ENCODE results near the gene OR8D1. TPM values are rescaled to one million over a fixed set of nuclear protein-coding genes. Genes with fewer than 3 reads are reported as not detected.
A peak's percentile ranks its signal among the peaks of the same experiment; 100 is the strongest.

OR8D1 gene
- total RNA-seq, 1 donor = not detected

DNA sequence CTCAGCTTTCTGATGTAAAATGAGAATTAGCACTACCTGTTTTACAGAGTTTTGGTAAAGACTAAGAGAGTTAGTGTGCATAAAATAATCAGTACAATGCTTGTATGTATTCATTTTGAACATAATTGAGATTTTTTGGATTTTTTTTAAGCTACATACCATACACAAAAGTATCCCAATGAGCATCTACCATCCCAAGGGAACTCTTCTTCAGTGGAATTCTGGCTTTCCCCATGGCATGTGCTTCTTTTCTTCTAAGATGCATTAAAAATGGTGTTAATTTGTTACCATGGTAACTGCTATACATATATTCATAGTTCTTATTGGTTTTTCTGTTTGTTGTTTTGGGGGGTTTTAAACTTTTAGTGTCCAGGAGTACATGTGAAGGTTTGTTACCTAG is 17.7 kb downstream of the OR8D1 start:
- H3K4me3 ChIP-seq (ENCODE audit: low read depth, low read length) = no peak overlapping the region
- DNase-seq (ENCODE audit: low read depth) = no peak
- TF ChIP-seq, protein P1, sequence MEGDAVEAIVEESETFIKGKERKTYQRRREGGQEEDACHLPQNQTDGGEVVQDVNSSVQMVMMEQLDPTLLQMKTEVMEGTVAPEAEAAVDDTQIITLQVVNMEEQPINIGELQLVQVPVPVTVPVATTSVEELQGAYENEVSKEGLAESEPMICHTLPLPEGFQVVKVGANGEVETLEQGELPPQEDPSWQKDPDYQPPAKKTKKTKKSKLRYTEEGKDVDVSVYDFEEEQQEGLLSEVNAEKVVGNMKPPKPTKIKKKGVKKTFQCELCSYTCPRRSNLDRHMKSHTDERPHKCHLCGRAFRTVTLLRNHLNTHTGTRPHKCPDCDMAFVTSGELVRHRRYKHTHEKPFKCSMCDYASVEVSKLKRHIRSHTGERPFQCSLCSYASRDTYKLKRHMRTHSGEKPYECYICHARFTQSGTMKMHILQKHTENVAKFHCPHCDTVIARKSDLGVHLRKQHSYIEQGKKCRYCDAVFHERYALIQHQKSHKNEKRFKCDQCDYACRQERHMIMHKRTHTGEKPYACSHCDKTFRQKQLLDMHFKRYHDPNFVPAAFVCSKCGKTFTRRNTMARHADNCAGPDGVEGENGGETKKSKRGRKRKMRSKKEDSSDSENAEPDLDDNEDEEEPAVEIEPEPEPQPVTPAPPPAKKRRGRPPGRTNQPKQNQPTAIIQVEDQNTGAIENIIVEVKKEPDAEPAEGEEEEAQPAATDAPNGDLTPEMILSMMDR (IDR thresholded peaks at IDR 0.05; ENCODE audit: insufficient read depth, low read length) = no peak

DNA sequence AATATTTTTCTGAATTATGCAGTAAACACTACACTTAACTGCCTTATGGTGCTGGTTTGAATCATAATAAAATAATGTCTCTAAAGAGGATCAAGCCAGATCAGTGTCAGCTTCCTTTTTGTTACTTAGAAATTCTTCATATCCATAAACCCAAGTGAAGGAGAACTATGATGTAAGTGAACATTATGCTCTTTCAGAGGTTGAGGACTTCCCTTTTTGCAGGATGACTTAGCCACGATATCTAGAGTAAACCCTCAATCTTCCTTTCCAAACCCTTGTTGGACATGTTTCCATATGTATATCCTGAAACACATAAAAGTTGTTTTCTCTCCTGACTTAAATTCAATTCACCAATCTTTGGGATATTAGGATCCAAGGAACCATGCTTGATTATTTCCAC is 19.1 kb downstream of the OR8D1 start:
- no peak overlapping the region for H3K4me3 ChIP-seq (ENCODE audit: low read depth, low read length)
- TF ChIP-seq, protein P1 (IDR thresholded peaks at IDR 0.05; ENCODE audit: insufficient read depth, low read length) = no peak
- no peak for DNase-seq (ENCODE audit: low read depth)

DNA sequence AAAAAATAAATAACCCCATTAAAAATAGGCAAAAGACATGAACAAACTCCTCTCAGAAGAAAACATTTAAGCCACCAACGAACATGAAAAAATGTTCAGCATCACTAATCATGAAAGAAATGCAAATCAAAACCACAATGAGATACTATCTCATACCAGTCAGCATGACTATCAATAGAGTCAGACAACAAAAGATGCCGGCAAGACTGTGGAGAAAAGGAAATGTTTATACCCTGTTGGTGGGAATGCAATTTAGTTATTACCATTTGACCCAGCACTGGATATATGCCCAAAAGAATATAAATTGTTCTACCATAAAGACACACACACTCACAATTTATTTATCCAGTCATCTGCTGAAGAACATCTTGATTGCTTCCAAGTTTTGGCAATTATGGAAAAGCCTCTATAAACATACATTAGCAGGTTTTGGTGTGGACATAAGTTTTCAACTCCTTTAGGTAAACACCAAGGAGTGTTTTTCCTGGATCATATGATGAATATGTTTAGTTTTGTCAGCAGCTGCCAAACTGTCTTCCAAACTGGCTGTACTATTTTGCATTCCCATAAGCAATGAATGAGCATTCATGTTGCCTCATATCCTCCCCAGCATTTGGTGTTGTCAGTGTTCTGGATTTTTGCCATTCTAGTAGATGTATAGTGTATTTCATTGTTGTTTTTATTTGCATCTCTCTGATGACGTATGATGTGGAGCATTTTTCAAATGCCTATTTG is 28.0 kb downstream of the OR8D1 start:
- DNase-seq (ENCODE audit: low read depth) = peak; percentile 59
- TF ChIP-seq, protein P1 (IDR thresholded peaks at IDR 0.05; ENCODE audit: insufficient read depth, low read length) = no peak
- H3K4me3 ChIP-seq (ENCODE audit: low read depth, low read length) = no peak overlapping the region

DNA sequence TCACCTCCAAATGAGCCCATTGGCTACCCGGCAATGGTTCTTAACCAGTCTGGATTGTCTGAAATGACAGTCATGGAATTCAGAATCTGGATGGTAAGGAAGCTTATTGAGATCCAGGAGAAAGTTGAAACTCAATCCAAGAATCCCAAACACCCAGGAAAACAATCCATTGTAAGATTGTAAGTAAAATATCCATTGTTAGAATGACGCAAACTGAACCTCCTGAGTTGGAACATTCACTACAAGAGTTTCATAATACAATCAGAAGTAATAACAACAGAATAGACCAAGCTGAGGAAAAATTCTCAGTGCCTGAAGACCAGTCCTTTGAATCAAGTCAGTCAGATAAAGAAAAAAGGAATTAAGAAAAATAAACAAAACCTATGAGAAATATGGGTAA is 35.5 kb downstream of the OR8D1 start:
- TF ChIP-seq, protein P1 (IDR thresholded peaks at IDR 0.05; ENCODE audit: insufficient read depth, low read length) = no peak
- H3K4me3 ChIP-seq (ENCODE audit: low read depth, low read length) = no peak overlapping the region
- peak; percentile 53 for DNase-seq (ENCODE audit: low read depth)

DNA sequence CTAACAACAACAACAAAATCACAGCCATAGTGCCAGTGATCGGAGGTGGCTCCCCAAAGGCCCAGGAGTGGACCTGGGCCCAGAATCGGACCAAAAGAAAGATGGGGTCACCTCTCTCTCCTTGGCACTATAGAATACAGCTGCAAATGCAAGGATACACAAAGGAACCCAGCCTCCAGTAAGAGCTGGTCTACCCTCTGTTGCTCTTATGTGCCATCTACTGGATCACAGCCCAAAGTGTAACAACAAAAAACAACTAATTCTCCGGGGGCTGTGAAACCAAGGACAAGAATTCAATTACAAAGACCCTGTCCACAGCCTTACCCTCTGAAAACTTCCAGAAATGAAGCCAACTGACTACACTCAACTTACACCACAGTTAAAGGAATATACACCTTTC is 35.9 kb downstream of the OR8D1 start:
- no peak for DNase-seq (ENCODE audit: low read depth)
- H3K4me3 ChIP-seq (ENCODE audit: low read depth, low read length) = no peak overlapping the region
- TF ChIP-seq, protein P1 (IDR thresholded peaks at IDR 0.05; ENCODE audit: insufficient read depth, low read length) = no peak

DNA sequence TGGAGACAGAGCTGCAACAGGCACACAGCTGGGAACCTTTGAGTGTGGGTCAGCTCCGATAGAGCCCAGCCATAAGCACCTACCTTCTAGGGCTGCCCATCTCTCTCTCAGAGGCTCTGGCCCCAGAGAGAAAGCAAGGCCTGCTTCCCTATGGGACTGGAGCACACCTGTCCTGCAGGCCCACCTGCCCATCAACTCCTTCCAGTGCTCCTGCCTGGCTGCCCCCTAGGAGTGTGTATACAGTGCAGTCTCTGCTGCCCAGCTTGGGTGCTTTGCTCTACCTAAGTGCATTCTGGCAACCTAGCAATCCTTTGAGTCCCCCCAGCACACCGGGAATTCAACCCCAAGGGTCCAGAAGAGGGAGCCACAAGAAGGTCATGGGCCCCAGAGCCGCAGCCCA is 36.5 kb downstream of the OR8D1 start:
- TF ChIP-seq, protein P1 (IDR thresholded peaks at IDR 0.05; ENCODE audit: insufficient read depth, low read length) = no peak
- DNase-seq (ENCODE audit: low read depth) = no peak
- H3K4me3 ChIP-seq (ENCODE audit: low read depth, low read length) = no peak overlapping the region

DNA sequence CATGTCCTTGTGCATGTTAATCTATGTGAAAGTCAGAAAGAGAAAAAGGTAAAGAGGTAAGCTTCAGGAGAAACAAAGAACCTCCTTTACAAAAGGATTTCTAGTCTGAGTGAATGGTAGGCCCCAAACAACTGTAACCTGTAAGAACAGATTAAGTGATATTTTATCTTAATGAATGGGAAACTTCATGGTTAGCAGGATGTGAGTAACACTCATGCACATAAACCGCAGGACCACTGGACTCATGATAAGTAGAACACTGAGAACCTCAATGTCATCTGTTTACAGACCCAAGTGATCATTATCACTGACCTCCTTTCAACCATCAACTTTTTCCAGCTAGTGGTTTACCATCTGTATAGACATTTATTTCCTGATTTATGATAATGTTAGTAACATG is 37.7 kb downstream of the OR8D1 start:
- DNase-seq (ENCODE audit: low read depth) = peak; percentile 47
- TF ChIP-seq, protein P1 (IDR thresholded peaks at IDR 0.05; ENCODE audit: insufficient read depth, low read length) = no peak

More for the DNA sequence above, 37.7 kb downstream of the OR8D1 start:
- H3K4me3 ChIP-seq (ENCODE audit: low read depth, low read length) = no peak overlapping the region

All from fibroblast of the aortic adventitia (primary cell).